ENCODE data around the gene MINDY4B.

Gene MINDY4B

GRCh38 chr3:150905339-150905738 lies at the start of gene MINDY4B:
Gene MINDY4B (minus strand): TSS chr3:150905439. CDS start chr3:150905439, 0 bp downstream.
- Histone ChIP-seq H3K9me3 (ENCODE audit: control insufficient read depth in 2 of 2, low read length in 2 of 2) (no peaks in the 10 kb centered on the region), H3K27ac (ENCODE audit: low read length) (no peak within 1 kb of the TSS), H3K27me3 (ENCODE audit: control insufficient read depth in 1 of 2, insufficient read depth in 2 of 2, low read length in 2 of 2) (no peaks in the 10 kb centered on the region), H3K4me3 (ENCODE audit: low read length in 2 of 2) (no peak within 1 kb of the TSS), H3K4me1 (ENCODE audit: control insufficient read depth, insufficient read depth, low read length) (no peaks in the 10 kb centered on the region), H3K9ac (ENCODE audit: low read length in 2 of 2) (no peak within 1 kb of the TSS), H3K36me3 (ENCODE audit: control insufficient read depth in 2 of 2, insufficient read depth in 2 of 2, low read length in 2 of 2) (no peaks in the 10 kb centered on the region)

GRCh38 chr3:150951923-150952322 lies 46.7 kb upstream of the MINDY4B start:
- Histone ChIP-seq H3K36me3 (ENCODE audit: control insufficient read depth in 2 of 2, insufficient read depth in 2 of 2, low read length in 2 of 2) (no peaks in the 10 kb centered on the region), H3K9ac (ENCODE audit: low read length in 2 of 2) (no peak overlapping the region), H3K9me3 (ENCODE audit: control insufficient read depth in 2 of 2, low read length in 2 of 2) (no peaks in the 10 kb centered on the region), H3K4me1 (ENCODE audit: control insufficient read depth, insufficient read depth, low read length) (no peaks in the 10 kb centered on the region), H3K4me3 (ENCODE audit: low read length in 2 of 2) (no peak overlapping the region), H3K27ac (ENCODE audit: low read length) (no peak overlapping the region), H3K27me3 (ENCODE audit: control insufficient read depth in 1 of 2, insufficient read depth in 2 of 2, low read length in 2 of 2) (no peaks in the 10 kb centered on the region)

- Histone ChIP-seq H3K36me3 (ENCODE audit: control insufficient read depth in 2 of 2, insufficient read depth in 2 of 2, low read length in 2 of 2) (no peaks in the 10 kb centered on the region), H3K9me3 (ENCODE audit: control insufficient read depth in 2 of 2, low read length in 2 of 2) (no peaks in the 10 kb centered on the region), H3K4me3 (ENCODE audit: low read length in 2 of 2) (no peak overlapping the region), H3K27ac (ENCODE audit: low read length) (no peak overlapping the region), H3K27me3 (ENCODE audit: control insufficient read depth in 1 of 2, insufficient read depth in 2 of 2, low read length in 2 of 2) (no peaks in the 10 kb centered on the region), H3K4me1 (ENCODE audit: control insufficient read depth, insufficient read depth, low read length) (no peaks in the 10 kb centered on the region), H3K9ac (ENCODE audit: low read length in 2 of 2) (no peak overlapping the region)
These were observed 40.2 kb upstream of the MINDY4B start for GRCh38 chr3:150945226-150946032.

DNA sequence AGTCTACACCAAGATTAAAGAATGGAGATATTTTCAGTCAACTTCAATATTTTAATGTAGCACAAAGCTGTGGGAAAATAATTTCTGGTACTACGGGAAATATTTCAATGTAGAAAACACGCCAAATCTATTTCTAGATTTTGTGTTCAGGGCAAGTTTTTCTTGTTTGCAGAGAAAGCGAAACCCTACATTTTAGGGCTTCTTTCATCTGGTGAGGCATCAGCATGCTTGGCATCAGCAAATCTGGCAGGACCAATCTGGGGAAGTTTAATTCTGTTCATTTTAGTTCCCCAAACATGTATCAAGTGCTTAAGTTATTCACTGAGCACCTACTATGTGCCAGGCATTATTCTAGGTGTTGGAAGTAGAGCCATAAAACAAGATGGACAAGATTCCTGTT lies 37.0 kb upstream of the MINDY4B start:
- Histone ChIP-seq H3K9ac (ENCODE audit: low read length in 2 of 2) (no peak overlapping the region), H3K4me3 (ENCODE audit: low read length in 2 of 2) (no peak overlapping the region), H3K27me3 (ENCODE audit: control insufficient read depth in 1 of 2, insufficient read depth in 2 of 2, low read length in 2 of 2) (no peaks in the 10 kb centered on the region), H3K4me1 (ENCODE audit: control insufficient read depth, insufficient read depth, low read length) (no peaks in the 10 kb centered on the region), H3K27ac (ENCODE audit: low read length) (no peak overlapping the region), H3K36me3 (ENCODE audit: control insufficient read depth in 2 of 2, insufficient read depth in 2 of 2, low read length in 2 of 2) (no peaks in the 10 kb centered on the region), H3K9me3 (ENCODE audit: control insufficient read depth in 2 of 2, low read length in 2 of 2) (no peaks in the 10 kb centered on the region)

GRCh38 chr3:150936693-150937092 lies 31.5 kb upstream of the MINDY4B start:
- H3K27me3 ChIP-seq (ENCODE audit: control insufficient read depth in 1 of 2, insufficient read depth in 2 of 2, low read length in 2 of 2), result no peaks in the 10 kb centered on the region
- no peaks in the 10 kb centered on the region for H3K36me3 ChIP-seq (ENCODE audit: control insufficient read depth in 2 of 2, insufficient read depth in 2 of 2, low read length in 2 of 2)
- no peak overlapping the region for H3K27ac ChIP-seq (ENCODE audit: low read length)
- no peak overlapping the region for H3K9ac ChIP-seq (ENCODE audit: low read length in 2 of 2)
- no peak overlapping the region for H3K4me3 ChIP-seq (ENCODE audit: low read length in 2 of 2)
- no peaks in the 10 kb centered on the region for H3K4me1 ChIP-seq (ENCODE audit: control insufficient read depth, insufficient read depth, low read length)
- no peaks in the 10 kb centered on the region for H3K9me3 ChIP-seq (ENCODE audit: control insufficient read depth in 2 of 2, low read length in 2 of 2)

- no peak overlapping the region for H3K27ac ChIP-seq (ENCODE audit: low read length)
- no peaks in the 10 kb centered on the region for H3K27me3 ChIP-seq (ENCODE audit: control insufficient read depth in 1 of 2, insufficient read depth in 2 of 2, low read length in 2 of 2)
- no peak overlapping the region for H3K4me3 ChIP-seq (ENCODE audit: low read length in 2 of 2)
- no peaks in the 10 kb centered on the region for H3K36me3 ChIP-seq (ENCODE audit: control insufficient read depth in 2 of 2, insufficient read depth in 2 of 2, low read length in 2 of 2)
- H3K4me1 ChIP-seq (ENCODE audit: control insufficient read depth, insufficient read depth, low read length), result no peaks in the 10 kb centered on the region
- no peak overlapping the region for H3K9ac ChIP-seq (ENCODE audit: low read length in 2 of 2)
- H3K9me3 ChIP-seq (ENCODE audit: control insufficient read depth in 2 of 2, low read length in 2 of 2), result no peaks in the 10 kb centered on the region
These were observed 28.3 kb upstream of the MINDY4B start for GRCh38 chr3:150933473-150933995.

DNA sequence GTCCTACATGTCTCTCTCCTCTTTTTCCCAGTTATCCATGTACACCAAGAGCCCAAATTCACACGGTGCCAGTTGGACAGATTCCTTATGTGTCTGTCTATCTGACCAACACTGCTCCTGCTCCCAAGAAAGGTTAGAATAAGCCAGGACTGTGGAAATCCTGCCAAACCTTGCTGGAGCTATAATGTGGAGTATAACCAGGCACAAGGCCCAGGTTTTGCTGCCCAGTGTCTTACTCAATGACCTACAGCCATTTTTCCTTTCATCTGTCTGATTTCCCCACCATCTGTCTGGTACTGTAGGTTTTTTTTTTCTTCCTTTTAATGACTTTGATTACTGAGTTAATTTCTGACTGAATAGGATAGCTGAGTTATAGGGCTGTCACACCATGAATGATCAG lies 26.5 kb upstream of the MINDY4B start:
- no peak overlapping the region for H3K9ac ChIP-seq (ENCODE audit: low read length in 2 of 2)
- no peak overlapping the region for H3K27ac ChIP-seq (ENCODE audit: low read length)
- no peaks in the 10 kb centered on the region for H3K4me1 ChIP-seq (ENCODE audit: control insufficient read depth, insufficient read depth, low read length)
- H3K9me3 ChIP-seq (ENCODE audit: control insufficient read depth in 2 of 2, low read length in 2 of 2), result no peaks in the 10 kb centered on the region
- no peak overlapping the region for H3K4me3 ChIP-seq (ENCODE audit: low read length in 2 of 2)
- no peaks in the 10 kb centered on the region for H3K27me3 ChIP-seq (ENCODE audit: control insufficient read depth in 1 of 2, insufficient read depth in 2 of 2, low read length in 2 of 2)
- no peaks in the 10 kb centered on the region for H3K36me3 ChIP-seq (ENCODE audit: control insufficient read depth in 2 of 2, insufficient read depth in 2 of 2, low read length in 2 of 2)

DNA sequence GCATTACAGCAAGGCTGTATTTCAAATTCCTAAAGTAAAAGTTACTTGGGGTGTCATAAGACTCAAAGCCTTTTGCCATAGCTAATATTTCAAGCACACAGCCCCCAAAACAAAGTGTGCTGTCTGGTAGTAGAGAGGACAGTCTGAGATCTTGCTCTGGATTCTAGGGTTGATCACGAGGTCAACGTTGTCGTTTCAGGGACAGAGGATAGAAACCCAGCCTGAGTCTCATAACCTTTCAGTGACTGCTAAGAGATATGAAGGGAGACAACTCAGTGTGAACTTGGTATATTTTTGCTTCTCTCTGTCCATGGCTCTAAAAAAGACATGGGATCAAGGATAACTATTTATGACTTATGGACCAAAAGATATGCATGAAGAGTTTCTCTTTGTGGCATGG lies 25.6 kb upstream of the MINDY4B start:
- Histone ChIP-seq H3K27me3 (ENCODE audit: control insufficient read depth in 1 of 2, insufficient read depth in 2 of 2, low read length in 2 of 2) (no peaks in the 10 kb centered on the region), H3K4me1 (ENCODE audit: control insufficient read depth, insufficient read depth, low read length) (no peaks in the 10 kb centered on the region), H3K9me3 (ENCODE audit: control insufficient read depth in 2 of 2, low read length in 2 of 2) (no peaks in the 10 kb centered on the region), H3K27ac (ENCODE audit: low read length) (no peak overlapping the region), H3K4me3 (ENCODE audit: low read length in 2 of 2) (no peak overlapping the region), H3K36me3 (ENCODE audit: control insufficient read depth in 2 of 2, insufficient read depth in 2 of 2, low read length in 2 of 2) (no peaks in the 10 kb centered on the region), H3K9ac (ENCODE audit: low read length in 2 of 2) (no peak overlapping the region)

GRCh38 chr3:150928234-150928633 lies 23.0 kb upstream of the MINDY4B start:
- H3K9ac ChIP-seq (ENCODE audit: low read length in 2 of 2), result no peak overlapping the region
- no peaks in the 10 kb centered on the region for H3K27me3 ChIP-seq (ENCODE audit: control insufficient read depth in 1 of 2, insufficient read depth in 2 of 2, low read length in 2 of 2)
- H3K4me1 ChIP-seq (ENCODE audit: control insufficient read depth, insufficient read depth, low read length), result no peaks in the 10 kb centered on the region
- no peak overlapping the region for H3K27ac ChIP-seq (ENCODE audit: low read length)
- H3K36me3 ChIP-seq (ENCODE audit: control insufficient read depth in 2 of 2, insufficient read depth in 2 of 2, low read length in 2 of 2), result no peaks in the 10 kb centered on the region
- no peak overlapping the region for H3K4me3 ChIP-seq (ENCODE audit: low read length in 2 of 2)
- H3K9me3 ChIP-seq (ENCODE audit: control insufficient read depth in 2 of 2, low read length in 2 of 2), result no peaks in the 10 kb centered on the region

DNA sequence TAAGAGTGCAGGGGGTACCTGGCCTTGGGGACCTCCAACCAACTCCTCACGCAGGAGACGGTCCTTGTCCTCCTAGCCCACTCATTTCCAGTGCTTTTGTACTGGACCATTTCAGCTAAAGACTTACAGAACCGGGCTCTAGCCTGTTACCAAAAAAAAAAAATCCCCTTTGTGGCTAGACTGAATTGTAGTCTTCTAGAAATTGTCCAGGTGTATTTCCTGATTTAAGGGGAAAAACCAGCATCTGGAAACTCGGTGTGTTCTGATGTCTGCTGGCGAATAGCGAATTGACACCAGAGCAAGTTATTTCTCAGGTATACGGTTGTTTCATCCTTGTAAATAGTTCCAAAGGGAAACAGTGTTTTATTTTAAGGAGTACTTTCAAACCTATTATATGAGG lies 21.1 kb upstream of the MINDY4B start:
- Histone ChIP-seq H3K9me3 (ENCODE audit: control insufficient read depth in 2 of 2, low read length in 2 of 2) (no peaks in the 10 kb centered on the region), H3K4me3 (ENCODE audit: low read length in 2 of 2) (no peak overlapping the region), H3K27me3 (ENCODE audit: control insufficient read depth in 1 of 2, insufficient read depth in 2 of 2, low read length in 2 of 2) (no peaks in the 10 kb centered on the region), H3K27ac (ENCODE audit: low read length) (no peak overlapping the region), H3K36me3 (ENCODE audit: control insufficient read depth in 2 of 2, insufficient read depth in 2 of 2, low read length in 2 of 2) (no peaks in the 10 kb centered on the region), H3K4me1 (ENCODE audit: control insufficient read depth, insufficient read depth, low read length) (no peaks in the 10 kb centered on the region), H3K9ac (ENCODE audit: low read length in 2 of 2) (no peak overlapping the region)

GRCh38 chr3:150925751-150926201 lies 20.5 kb upstream of the MINDY4B start:
- no peak overlapping the region for H3K4me3 ChIP-seq (ENCODE audit: low read length in 2 of 2)
- no peaks in the 10 kb centered on the region for H3K27me3 ChIP-seq (ENCODE audit: control insufficient read depth in 1 of 2, insufficient read depth in 2 of 2, low read length in 2 of 2)
- no peak overlapping the region for H3K9ac ChIP-seq (ENCODE audit: low read length in 2 of 2)

More at GRCh38 chr3:150925751-150926201, 20.5 kb upstream of the MINDY4B start:
- Histone ChIP-seq H3K36me3 (ENCODE audit: control insufficient read depth in 2 of 2, insufficient read depth in 2 of 2, low read length in 2 of 2) (no peaks in the 10 kb centered on the region), H3K27ac (ENCODE audit: low read length) (no peak overlapping the region), H3K4me1 (ENCODE audit: control insufficient read depth, insufficient read depth, low read length) (no peaks in the 10 kb centered on the region), H3K9me3 (ENCODE audit: control insufficient read depth in 2 of 2, low read length in 2 of 2) (no peaks in the 10 kb centered on the region)

All from stomach smooth muscle (tissue), 2 donors.